Measurements from ENCODE around the gene NAT14.

NAT14 gene

GRCh38 chr19:55484593-55485438 is at the start of gene NAT14:
TSS of gene NAT14 (plus strand) at chr19:55485188. CDS start at chr19:55485709, 521 bp downstream.
- TF ChIP-seq CTCF (conservative IDR thresholded peaks at IDR 0.05; ENCODE audit: low read depth, low read length): no peak
- peak within 1 kb of the TSS; percentile 74 for H3K4me3 ChIP-seq (ENCODE audit: low read length)
- no peak for DNase-seq (ENCODE audit: low read depth)

- no peak overlapping the region for H3K4me3 ChIP-seq (ENCODE audit: low read length)
- TF ChIP-seq CTCF (conservative IDR thresholded peaks at IDR 0.05; ENCODE audit: low read depth, low read length): no peak
Measured at GRCh38 chr19:55436847-55437246, 48.1 kb upstream of the NAT14 start.

GRCh38 chr19:55437410-55437809 is 47.6 kb upstream of the NAT14 start:
- no peak overlapping the region for H3K4me3 ChIP-seq (ENCODE audit: low read length)
- TF ChIP-seq CTCF (conservative IDR thresholded peaks at IDR 0.05; ENCODE audit: low read depth, low read length): no peak
- DNase-seq (ENCODE audit: low read depth): no peak

More at GRCh38 chr19:55436847-55437246, 48.1 kb upstream of the NAT14 start:
- no peak for DNase-seq (ENCODE audit: low read depth)

GRCh38 chr19:55439052-55439451 is 45.9 kb upstream of the NAT14 start:
- no peak for DNase-seq (ENCODE audit: low read depth)
- no peak overlapping the region for H3K4me3 ChIP-seq (ENCODE audit: low read length)
- TF ChIP-seq CTCF (conservative IDR thresholded peaks at IDR 0.05; ENCODE audit: low read depth, low read length): no peak

GRCh38 chr19:55440411-55441105 is 44.4 kb upstream of the NAT14 start:
- no peak overlapping the region for H3K4me3 ChIP-seq (ENCODE audit: low read length)
- no peak for DNase-seq (ENCODE audit: low read depth)
- TF ChIP-seq CTCF (conservative IDR thresholded peaks at IDR 0.05; ENCODE audit: low read depth, low read length): no peak

- H3K4me3 ChIP-seq (ENCODE audit: low read length): no peak overlapping the region
- no peak for TF ChIP-seq CTCF (conservative IDR thresholded peaks at IDR 0.05; ENCODE audit: low read depth, low read length)
- no peak for DNase-seq (ENCODE audit: low read depth)
Measured at GRCh38 chr19:55441319-55441691, 43.7 kb upstream of the NAT14 start.
